NCI-H345 treated with DMSO at 0.1 percent for 48 hours (cell line): ENCODE measurements around the gene MYO9B.

Experiments used
- DNase-seq: peaks from one replicate; lab custom pipeline; 2025; ENCODE audit not compliant: unreplicated experiment; lab: John Stamatoyannopoulos, UW

The MYO9B gene, protein sequence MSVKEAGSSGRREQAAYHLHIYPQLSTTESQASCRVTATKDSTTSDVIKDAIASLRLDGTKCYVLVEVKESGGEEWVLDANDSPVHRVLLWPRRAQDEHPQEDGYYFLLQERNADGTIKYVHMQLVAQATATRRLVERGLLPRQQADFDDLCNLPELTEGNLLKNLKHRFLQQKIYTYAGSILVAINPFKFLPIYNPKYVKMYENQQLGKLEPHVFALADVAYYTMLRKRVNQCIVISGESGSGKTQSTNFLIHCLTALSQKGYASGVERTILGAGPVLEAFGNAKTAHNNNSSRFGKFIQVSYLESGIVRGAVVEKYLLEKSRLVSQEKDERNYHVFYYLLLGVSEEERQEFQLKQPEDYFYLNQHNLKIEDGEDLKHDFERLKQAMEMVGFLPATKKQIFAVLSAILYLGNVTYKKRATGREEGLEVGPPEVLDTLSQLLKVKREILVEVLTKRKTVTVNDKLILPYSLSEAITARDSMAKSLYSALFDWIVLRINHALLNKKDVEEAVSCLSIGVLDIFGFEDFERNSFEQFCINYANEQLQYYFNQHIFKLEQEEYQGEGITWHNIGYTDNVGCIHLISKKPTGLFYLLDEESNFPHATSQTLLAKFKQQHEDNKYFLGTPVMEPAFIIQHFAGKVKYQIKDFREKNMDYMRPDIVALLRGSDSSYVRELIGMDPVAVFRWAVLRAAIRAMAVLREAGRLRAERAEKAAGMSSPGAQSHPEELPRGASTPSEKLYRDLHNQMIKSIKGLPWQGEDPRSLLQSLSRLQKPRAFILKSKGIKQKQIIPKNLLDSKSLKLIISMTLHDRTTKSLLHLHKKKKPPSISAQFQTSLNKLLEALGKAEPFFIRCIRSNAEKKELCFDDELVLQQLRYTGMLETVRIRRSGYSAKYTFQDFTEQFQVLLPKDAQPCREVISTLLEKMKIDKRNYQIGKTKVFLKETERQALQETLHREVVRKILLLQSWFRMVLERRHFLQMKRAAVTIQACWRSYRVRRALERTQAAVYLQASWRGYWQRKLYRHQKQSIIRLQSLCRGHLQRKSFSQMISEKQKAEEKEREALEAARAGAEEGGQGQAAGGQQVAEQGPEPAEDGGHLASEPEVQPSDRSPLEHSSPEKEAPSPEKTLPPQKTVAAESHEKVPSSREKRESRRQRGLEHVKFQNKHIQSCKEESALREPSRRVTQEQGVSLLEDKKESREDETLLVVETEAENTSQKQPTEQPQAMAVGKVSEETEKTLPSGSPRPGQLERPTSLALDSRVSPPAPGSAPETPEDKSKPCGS (N-terminal part only)

DNA sequence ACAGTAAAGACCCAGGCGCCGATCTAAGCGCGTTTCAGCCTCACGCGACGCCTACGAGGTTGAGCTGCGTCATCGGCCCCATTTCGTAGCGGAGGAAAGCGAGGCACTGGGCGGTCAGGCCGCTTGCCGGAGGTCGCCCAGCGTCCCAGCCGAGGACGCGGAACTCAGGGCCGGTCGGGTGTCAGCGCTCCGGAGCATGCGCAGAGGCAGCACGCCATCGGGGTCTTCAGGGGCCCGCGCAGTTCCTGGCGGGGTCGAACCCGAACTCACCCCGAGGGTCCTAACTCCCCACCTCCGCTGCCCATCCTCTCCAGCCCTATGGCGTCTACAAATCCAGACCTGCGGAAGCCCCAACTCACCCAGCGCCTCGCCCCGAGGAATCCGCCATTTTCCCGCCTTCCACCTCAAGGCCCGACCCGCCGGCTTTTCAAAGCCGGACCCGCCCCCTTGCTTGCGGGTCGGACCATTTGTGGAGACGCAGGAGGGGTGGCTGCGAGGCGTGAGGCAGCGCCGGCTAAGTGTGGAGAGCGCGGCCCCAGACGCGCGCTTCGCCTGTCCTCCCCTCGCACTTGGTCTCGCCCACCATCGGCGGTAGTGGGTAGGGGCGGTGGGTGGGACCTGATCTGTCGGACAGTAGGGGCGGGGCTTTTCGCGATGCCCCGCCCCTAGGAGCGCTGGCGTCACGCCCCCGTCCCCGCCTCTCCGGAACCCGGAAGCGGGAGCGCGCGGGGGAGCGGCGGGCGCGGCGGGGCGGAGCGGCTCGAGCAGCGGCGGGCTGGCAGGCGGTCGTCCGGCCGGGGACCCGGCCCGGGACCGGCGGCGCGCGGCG, at the start of gene MYO9B, which contains the start of gene HAUS8:
TSS of gene MYO9B (plus strand) at position 743 of the 829 bp plus-strand sequence. CDS start 25,941 bp downstream, outside the sequence.
TSS of gene HAUS8 (minus strand) at position 418 of the 829 bp plus-strand sequence. CDS start at position 388, 30 bp downstream.
- DNase-seq: peak; percentile 87

- no peak for DNase-seq
These were observed 49.5 kb upstream of the MYO9B start for GRCh38 chr19:17025991-17026658.

- DNase-seq: no peak
These were observed 48.7 kb upstream of the MYO9B start, which contains the start of gene CPAMD8 for GRCh38 chr19:17026706-17027534. Gene CPAMD8 (minus strand): TSS chr19:17026810. CDS start chr19:17026642, 168 bp downstream.

DNA sequence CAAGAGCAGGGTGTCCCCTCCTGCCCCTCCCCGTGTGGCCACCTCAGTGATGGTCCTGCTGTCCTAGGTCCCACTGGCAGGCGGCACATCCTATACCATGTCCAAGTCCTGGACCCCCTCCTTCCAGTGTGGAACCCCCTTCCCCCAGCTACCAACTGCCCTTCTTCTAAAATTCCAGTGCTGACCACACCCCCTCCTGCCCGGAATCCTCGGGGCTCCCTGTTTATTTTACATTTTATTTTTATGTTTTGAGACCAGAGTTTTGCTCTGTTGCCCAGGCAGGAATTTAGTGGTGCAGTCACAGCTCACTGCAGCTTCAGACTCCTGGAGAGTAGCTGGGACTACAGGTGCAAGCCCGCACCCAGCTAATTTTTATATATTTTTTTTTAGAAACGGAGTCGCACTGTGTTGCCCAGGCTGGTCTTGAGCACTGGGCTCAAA, 48.0 kb upstream of the MYO9B start:
- no peak for DNase-seq

GRCh38 chr19:17031741-17032140, 43.8 kb upstream of the MYO9B start:
- DNase-seq: no peak

DNA sequence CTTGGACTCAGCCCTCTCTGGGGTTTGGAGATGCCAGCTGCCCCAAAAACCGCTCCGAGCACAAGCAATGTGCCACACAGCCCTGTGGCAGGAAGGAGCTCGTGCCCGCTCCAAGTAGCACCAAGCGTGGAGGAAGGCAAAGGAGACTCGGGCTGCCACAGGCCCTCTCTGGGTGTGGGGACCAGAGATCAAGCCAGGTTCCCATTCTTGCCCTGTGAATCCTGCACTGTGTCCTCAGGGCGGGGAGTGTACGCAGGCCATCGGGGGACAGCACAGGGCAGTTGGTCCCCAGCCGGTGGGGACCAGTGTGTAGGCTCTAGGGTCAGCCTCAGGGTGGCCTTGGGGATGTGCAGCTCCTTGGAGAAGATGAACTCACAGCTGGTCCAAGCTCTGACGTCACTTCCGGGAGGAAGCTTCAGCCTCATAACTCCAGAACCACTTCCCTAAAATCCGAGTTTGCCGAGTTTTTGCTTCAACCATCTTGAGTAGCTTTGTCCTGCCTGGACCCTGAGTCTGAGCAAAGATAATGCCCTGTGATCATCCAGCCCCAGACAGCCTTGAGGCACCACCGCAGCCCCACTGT, 39.6 kb upstream of the MYO9B start:
- DNase-seq: no peak

GRCh38 chr19:17036640-17037039, 38.9 kb upstream of the MYO9B start:
- no peak for DNase-seq

DNA sequence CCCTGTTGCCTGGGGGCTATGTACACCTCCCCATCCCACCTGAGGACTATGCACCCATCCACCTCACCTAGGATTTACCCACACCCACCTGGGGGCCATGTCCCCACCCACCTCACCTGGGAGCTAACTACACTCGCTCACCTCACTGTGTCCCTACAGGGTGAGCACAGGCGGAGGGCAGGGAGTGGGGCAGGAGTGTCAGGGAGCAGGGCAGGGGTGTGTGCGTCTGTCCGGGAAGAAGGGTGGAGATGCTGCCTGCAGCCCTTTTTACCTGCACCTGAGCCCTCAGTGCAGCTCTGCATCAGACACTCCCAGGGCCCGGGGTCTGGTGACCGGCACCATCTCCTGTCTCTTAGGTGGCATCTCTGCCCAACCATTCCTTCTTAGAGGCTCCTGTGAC, 38.4 kb upstream of the MYO9B start:
- DNase-seq: no peak

DNA sequence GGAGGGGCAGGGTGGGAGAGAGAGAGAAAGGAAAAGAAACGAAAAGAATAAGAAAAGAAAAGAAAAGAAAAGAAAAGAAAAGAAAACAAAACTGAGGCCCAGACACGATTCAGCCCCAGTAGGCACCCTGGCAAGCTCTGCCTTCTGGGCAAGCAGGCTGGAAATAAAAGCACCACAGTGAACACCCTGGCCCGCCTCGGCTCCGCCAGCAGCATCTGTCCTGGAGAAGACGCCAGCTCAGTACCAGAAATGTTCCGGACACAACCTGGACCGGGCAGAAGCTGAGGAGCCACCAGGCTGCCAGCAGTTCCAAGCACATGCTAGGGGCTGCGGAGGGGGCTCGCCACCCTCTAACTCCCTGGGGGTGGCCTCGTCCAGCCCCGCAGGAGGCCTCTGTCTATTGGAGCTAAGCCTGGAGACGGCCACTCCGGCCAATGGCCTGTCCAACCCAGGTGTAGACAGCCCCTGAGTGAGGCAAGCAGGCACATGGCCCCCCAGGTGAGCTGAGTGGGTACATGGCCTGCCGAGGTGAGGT, 37.5 kb upstream of the MYO9B start:
- no peak for DNase-seq

- no peak for DNase-seq
These were observed 33.6 kb upstream of the MYO9B start for GRCh38 chr19:17041976-17042375.

DNA sequence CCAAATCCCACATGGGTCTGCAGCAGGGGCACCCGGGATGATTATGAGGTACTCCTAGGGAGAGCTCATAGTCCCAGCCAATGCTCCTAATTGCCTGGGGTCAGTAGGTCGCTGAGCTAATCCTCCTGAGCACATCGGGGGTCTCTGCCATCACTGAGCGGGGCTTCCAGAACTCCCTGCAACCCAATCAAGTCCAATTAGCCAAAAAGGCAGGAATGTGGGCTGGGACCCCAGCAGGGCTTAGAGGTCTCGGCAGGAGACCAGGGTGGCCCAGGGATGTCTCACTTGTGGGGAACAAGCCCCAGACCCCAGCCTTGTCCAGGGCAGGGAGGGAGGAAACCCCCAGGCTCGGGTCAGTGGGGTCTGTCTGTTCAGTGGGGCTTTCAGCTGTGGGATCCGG, 31.8 kb upstream of the MYO9B start:
- DNase-seq: no peak

- DNase-seq: no peak
These were observed 29.6 kb upstream of the MYO9B start for GRCh38 chr19:17045907-17046502.

DNA sequence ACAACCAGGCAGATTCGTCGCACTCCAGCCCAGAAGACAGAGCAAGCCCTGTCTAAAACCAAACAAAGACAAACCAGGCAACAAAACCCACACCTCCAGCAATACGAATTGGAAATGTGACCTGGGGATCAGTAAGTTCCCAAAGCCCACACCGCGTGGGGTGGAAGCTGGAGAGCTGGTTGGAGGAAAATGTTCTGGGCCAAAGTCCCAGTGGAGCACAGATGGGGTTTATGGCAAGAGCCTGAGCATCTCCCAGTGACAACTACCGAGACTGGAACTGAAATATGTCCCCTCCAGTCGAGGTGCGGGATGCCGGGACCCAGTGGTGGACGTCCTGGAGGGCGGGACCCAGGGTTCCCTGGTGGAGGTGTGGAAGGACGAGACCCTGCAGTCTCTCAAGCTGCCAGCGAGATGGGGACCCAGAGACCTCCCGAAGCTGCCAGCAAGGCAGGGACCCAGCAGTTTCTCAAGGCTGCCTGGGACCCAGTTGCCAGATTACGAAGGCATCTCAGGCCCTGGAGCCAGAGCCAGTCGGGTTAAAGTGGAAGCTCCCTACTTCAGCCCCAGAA, 26.6 kb upstream of the MYO9B start:
- DNase-seq: no peak

DNA sequence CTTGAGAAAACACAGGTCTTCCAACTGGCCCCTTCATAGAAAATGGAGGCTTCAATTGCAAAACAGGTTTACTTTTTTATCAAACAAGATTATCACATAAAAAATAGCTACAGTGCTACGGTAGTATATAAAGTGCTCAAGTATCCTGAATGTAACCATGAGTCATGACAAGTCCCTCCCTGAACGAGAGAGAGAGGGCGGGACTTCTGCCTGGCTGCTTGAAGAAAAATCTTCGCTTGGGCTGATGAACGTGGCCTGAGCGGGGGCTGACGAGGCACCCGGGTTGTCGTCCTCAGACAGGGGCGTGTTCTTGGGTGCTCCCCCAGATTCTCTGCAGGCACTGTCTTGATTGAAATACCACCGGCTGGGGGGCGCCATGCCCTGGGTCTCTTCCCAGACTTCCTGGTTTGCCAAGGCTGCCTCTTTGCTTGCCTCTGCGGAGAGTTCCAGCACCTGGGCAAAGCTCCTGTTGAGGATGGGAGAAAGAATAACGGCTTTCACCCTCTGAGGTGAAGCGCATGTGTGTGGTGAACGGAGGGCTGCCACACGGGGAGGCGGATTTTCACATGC, 25.8 kb upstream of the MYO9B start:
- DNase-seq: no peak

GRCh38 chr19:17052439-17052838, 23.1 kb upstream of the MYO9B start:
- no peak for DNase-seq

- no peak for DNase-seq
These were observed 20.8 kb upstream of the MYO9B start for GRCh38 chr19:17054746-17055145.

- no peak for DNase-seq
These were observed 19.9 kb upstream of the MYO9B start for GRCh38 chr19:17055636-17056035.
